Stimulated activated CD8-positive, alpha-beta memory T cell treated with anti-CD3 and anti-CD28 coated beads, Interleukin-7, amount 100 ng/mL, for 24 hours (primary cell): ENCODE measurements around the gene CHST2.

ENCODE experiments used
- DNase-seq: peaks from one replicate; pipeline ENCODE4 v3.0.0-alpha.2; 2020; ENCODE audit warnings: low read depth

Gene CHST2

DNA sequence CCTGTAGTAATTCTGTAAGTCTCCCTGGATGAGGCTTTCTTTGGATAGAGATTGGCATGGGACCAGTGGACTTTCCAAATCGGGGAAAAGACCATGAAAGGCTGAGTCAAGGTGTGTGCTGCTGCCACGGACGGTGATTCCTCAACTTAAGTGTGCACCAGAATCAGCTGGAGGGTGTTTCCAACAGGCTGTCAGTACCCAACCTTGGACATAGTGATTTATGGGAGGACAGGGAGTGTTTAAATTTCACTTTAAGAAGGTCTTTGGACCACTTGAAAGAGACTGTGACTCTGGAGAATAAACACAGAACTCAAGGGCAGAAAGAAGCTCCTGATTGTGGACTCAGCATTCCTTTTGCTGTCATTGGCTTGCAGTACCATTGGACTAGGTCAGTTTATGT is 20.4 kb upstream of the CHST2 start:
- DNase-seq, result no peak

DNA sequence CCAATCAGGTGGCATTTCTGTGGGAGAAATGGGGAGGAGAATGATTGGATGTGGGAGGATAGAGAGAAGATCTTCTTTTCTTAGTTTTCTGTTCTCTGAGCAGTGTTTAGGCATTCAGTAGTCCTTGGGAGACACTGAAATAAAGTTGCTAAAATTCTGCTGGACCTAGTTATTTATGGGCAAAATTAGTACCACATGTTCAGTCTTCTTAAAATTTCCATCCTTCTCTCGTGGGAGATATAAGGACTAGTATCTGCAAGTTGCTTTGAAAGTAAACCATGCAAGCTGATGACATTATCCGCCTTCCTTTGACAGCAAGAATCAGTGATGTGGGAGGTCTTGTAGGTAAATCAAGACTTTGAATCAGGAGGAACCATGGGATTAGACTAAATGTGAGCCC is 19.9 kb upstream of the CHST2 start:
- no peak for DNase-seq

DNA sequence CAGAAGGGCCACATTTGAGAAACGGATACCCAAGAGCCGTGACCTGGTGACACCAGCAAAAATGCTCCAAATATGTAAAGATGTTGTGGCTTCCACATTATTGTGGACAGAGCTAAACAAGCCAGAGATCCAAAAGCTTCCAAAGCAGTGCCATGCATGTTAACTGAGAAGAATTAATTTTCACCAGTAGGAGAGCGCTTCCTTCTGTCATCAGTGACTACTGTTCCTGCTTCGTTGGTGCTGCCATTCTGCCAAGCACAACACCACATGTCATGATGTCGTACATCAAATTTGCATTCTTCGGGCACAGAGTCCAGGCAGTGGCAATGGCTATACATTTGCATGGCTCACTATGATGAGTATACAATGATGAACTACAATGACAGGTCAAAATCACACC is 19.1 kb upstream of the CHST2 start:
- DNase-seq, result no peak

DNA sequence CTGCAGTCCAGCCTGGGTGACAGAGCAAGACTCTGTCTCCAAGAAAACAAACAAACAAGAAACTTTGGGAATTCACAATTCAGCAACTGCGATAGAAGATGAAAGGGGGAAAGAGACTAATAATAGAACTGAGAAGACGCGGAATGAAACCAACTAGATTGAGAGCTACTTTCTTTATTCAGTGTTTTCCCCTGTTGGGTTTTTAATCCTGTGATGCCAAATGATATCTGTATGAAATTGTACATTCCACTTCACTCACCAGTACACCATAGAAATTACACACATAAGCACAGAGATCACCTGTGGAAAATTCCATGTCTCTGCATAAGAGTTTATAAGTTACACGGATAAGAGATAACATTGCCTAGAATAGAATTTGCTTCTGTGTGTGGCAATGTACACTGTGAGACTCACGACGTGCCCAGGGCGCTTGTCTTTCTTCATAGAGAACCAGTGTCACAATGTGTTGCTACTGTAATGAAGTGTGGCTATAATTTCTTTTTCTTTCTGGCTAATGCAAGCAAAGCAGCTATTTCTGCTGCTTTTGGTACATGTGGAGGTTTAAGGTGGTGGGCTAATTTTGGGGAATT is 17.7 kb upstream of the CHST2 start:
- DNase-seq, result no peak

DNA sequence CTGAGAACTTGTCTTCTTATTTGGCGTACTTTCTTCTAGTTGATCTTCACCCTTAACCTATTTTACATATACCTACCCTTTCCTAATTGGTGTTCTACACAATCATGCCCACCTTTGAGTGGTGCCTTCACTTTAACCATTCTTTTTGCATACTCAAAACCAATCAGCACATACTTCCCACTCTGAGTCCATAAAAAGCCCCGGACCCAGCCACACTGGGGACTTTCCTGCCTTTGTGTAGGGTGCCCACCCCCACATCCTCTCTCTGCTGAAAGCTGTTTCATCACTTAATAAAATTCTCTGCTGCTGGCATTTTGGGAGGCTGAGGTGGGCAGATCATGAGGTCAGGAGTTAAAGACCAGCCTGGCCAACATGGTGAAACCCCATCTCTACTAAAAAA is 15.9 kb upstream of the CHST2 start:
- no peak for DNase-seq

DNA sequence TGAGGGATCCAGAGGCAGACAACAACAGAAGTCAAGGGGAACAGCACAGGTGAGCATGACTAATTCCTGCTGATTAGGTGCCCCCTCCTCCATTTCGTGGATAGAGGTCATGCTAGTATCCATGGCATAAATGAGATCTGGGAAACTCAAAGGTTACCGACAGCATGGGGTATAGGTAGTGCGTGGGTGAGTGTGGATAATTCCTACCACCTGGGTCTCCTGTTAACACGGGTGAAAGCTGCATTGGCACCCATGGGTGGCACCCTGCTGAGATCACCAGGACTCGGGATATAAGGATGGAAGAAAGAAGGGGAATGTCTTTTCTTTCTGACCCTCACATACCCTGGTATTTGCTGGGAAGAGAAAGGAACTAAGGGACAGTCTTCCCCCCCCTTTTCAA is 14.4 kb upstream of the CHST2 start:
- no peak for DNase-seq

DNA sequence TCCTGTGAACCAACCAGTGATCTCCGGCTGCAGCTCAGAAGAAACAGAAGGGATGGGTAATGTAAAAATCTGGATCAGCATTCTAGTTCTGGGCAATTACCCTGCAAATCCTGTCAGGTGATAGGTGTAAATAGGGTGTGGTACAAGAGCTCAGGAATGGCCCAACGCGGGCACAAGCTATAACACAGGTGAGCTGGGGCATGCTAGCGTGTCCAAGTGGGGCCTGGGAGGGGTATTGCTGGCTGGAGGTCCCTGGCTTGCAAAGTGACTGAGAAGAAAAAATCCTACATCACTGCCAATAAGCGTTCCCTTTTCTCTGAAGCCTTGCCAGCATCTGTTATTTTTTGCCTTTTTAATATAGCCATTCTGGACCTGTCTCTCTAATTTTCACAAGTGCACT is 9.7 kb upstream of the CHST2 start:
- no peak for DNase-seq

DNA sequence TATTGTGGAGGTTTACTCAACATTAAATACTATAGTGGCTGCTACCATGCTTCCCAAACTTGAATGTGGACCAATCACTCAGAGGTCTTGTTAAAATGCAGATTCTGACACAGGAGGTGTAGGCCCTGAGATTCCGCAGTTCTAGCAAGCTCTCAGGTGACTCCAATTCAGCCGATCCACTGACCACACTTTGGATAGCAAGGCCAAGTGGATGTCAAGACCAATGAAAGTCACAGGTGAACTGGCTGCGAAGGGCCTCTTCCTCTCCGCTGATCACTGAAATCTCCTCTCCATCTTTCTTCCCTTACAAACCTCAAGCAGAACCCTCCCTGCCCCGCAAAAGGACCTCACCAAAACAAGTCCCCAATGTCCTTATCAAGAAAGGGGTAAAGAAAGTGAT is 9.2 kb upstream of the CHST2 start:
- no peak for DNase-seq

DNA sequence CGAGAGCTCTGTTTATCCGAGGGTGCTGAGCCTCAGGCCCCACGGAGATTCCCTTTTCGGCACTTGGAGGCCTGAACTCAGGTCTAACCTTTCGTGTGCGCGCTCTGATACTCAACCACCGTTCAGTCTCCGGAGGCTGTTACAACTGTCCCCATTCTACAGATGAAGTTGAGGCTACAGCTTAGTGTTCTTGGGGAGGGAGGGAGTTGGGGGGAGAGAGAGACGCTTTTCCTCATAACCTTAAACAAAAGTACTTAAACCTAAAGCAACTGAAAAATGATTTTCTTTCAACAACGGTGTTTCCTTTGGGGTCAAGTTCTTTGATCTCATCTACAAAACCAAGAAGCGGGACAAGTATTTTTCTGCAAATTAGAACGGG is 952 bp upstream of the CHST2 start:
- no peak for DNase-seq

DNA sequence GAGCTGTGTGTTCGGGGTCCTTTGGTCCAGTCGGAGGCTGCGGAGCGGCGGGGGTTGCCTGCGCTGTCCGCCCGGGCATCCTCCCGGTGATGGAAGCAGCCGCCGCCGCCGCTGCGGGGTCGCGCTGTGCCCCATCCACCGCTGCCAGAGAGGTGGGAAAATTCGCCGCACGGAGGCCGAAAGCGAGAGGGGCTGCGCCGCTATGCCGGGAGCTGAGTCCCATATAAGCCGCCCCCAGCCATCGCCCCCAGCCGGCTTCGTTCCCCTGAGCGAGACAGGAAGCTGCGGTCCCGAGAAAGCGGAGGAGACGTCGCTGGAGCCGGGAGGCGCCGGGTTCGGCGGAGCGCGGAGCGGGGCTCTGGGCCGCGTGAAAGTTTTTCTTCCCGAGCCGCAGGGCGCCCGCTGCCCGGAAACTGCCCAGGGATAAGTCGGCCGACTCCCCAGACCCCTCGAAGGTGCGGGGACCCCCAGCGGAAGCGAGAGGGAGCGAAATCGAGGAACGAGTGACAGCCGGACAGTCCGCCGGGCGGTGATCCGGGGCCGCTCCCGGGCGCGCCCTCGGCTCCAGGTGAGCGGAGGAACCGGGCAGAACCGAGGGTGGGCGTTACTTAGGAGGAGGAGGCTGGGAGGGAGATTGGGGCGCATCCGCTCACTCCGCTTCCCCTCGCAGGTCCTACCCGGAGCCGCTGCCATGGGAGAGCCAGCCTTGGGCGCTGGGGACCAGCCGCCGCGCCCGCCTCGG is 574 bp downstream of the CHST2 start:
- DNase-seq, result no peak

DNA sequence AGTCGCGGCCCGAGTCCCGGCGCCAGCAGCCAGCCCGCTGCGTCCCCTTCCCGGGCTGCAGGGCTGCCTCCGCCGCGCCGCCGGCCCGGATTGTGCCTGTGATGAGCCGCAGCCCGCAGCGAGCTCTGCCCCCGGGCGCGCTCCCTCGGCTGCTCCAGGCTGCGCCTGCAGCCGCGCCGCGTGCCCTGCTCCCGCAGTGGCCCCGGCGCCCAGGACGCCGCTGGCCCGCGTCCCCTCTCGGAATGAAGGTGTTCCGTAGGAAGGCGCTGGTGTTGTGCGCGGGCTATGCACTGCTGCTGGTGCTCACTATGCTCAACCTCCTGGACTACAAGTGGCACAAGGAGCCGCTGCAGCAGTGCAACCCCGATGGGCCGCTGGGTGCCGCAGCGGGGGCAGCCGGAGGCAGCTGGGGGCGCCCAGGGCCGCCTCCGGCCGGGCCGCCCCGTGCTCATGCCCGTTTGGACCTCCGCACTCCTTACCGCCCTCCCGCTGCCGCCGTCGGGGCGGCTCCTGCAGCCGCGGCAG is 1.2 kb downstream of the CHST2 start:
- DNase-seq, result no peak

DNA sequence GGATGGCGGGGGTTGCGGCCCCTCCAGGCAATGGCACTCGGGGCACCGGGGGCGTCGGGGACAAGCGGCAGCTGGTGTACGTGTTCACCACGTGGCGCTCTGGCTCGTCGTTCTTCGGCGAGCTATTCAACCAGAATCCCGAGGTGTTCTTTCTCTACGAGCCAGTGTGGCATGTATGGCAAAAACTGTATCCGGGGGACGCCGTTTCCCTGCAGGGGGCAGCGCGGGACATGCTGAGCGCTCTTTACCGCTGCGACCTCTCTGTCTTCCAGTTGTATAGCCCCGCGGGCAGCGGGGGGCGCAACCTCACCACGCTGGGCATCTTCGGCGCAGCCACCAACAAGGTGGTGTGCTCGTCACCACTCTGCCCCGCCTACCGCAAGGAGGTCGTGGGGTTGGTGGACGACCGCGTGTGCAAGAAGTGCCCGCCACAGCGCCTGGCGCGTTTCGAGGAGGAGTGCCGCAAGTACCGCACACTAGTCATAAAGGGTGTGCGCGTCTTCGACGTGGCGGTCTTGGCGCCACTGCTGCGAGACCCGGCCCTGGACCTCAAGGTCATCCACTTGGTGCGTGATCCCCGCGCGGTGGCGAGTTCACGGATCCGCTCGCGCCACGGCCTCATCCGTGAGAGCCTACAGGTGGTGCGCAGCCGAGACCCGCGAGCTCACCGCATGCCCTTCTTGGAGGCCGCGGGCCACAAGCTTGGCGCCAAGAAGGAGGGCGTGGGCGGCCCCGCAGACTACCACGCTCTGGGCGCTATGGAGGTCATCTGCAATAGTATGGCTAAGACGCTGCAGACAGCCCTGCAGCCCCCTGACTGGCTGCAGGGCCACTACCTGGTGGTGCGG is 1.9 kb downstream of the CHST2 start:
- DNase-seq, result peak; percentile 58

DNA sequence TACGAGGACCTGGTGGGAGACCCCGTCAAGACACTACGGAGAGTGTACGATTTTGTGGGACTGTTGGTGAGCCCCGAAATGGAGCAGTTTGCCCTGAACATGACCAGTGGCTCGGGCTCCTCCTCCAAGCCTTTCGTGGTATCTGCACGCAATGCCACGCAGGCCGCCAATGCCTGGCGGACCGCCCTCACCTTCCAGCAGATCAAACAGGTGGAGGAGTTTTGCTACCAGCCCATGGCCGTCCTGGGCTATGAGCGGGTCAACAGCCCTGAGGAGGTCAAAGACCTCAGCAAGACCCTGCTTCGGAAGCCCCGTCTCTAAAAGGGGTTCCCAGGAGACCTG is 2.5 kb downstream of the CHST2 start:
- DNase-seq, result no peak

DNA sequence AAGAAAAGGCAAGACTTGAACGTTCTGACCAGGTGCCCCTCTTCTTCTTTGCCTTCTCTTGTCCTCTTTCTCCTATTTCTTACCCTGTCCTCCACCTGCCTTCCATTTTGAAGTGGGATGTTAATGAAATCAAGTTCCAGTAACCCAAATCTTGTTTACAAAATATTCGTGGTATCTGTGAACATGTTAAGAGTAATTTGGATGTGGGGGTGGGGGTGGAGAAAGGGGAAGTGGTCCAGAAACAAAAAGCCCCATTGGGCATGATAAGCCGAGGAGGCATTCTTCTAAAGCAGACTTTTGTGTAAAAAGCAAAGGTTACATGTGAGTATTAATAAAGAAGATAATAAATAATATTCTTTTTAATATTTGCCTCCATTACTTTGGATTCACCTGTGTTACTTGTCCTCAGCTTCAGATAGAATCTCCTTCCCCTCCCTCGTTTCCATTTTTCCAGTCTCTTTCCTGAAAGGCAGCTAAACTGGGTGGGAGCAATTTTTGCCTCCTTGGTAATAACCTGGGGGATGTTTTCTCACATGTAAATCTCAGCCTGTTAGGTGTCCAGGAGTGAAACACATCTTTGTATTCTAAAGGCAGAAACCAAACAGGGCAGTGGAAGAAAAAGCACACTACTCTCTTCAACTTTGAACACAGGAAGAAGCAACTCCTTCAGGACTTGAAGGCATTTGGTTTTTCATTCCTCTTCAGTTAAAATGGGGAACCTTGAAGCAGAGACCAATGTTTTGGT is 3.2 kb downstream of the CHST2 start:
- DNase-seq, result no peak

DNA sequence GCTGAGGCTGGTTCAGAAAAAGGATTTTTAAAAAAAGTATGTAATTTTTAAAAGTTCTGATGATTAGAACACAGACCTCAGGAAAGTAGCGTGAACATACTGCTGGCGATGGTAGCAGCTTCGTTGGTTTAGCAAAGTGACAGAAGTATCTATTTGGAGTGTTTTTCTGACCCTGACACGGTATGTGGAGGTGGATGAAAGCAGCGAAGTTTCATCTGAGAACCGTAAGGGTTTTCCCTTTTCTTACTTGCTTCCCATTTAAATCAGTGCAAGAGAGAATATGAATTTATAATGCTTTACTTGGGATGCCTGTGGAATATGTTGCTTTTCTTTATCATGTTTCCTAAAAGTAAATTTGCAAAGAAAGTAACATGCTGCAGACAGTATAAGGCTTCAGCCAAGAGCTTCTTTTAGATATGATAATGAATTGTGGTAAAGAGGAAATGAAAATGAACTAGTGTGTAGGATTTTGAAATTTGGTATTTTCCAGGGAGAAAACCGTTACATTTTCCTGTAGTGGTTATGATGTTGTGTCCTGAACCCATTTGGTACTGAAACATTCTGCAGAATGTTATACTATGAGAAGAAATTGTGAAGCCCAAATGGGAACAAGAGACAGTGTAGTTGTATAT is 3.9 kb downstream of the CHST2 start:
- DNase-seq, result no peak

DNA sequence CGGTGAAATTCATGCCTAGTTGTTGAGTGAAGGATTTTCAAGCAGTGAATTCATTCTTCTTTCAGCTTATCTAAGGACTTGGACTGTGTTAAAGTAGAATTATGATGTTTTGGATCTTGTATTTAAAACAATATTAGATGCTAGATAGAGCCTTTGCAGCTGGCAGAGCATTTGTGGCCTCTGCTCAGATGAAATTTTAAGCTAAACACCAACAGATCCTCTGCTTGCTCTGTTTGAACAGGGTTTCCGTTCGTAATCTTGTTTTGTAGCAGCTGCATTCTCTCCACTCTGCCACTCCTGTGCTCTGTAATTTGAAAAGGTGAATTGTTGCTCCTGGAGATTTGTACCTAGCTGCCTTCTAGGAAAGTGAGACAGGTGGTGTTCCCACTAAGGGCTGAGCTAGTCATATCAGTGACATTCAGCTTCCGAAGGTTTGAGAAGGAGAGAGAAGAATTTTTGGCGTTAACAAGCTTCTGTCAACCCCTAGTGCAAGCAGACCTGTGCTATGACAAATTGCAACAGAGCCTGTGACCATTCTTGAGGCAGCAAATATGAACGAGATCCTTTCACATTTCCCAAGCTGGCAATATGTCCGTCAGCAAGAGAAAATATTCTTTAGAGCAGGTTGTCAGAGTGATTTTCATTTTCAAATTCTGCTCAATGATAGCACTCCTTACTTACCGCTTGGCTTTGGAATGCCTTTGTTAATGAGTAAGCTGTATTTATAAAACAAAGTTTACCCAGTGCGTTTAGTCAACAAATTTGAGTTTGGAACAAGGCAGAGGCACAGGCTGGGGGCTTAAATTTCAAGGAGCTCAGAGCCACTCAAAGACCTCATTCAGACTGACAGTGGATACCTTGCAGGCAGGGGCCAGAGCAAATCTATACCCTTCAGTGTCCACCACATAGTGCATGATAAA is 5.3 kb downstream of the CHST2 start:
- DNase-seq, result no peak

DNA sequence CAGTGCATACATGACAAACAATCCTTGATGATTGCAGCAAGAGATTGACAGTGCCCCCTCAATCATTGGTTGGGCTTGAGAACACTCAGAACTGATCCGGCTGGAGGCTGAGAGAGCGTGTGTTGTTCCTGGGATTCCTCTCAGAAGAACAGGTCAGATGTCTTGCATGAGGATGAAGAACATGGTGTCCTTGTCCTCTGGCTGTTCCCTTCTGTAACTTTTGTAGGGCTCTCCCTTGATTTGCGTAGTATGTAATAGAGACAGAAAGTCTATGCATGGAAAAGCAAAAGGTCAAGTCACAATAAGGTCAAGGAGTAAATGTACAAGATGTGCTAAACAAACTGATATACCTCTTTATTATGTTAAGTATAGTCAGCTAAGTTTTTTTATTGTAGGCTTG is 8.2 kb downstream of the CHST2 start:
- no peak for DNase-seq

DNA sequence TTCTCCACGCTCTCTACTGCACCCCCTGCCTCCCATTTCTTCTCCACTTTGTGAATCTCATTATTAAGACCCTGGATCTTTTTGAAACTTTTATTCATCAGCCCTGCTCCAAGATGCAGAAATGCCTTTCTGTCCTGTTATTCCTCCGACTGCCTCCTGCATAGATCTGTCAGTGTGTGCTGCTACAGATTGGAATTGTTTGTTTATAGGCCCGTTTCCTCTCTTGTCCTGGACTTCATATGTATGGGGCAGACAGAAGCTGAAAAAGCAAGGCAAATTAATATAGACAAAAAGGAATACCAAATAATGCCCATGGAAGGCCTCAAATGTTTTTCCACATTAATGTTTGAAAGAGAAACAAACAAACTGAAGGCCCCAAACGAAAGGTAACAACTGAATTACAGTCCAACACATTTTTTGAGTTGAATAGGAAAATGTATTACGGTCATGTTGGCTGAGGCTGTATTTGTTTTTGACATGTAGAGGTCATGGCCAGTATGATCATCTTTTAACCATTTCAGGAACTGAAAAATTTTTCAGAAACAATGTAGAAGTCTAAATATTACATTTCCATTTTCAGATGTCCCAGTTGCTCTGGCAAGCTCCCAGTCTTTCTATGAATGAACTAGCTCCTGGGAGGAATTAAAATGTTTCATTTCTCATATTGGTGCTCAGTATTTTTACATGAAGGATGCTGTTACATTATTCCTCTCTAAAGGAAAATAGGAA is 8.8 kb downstream of the CHST2 start:
- DNase-seq, result no peak

DNA sequence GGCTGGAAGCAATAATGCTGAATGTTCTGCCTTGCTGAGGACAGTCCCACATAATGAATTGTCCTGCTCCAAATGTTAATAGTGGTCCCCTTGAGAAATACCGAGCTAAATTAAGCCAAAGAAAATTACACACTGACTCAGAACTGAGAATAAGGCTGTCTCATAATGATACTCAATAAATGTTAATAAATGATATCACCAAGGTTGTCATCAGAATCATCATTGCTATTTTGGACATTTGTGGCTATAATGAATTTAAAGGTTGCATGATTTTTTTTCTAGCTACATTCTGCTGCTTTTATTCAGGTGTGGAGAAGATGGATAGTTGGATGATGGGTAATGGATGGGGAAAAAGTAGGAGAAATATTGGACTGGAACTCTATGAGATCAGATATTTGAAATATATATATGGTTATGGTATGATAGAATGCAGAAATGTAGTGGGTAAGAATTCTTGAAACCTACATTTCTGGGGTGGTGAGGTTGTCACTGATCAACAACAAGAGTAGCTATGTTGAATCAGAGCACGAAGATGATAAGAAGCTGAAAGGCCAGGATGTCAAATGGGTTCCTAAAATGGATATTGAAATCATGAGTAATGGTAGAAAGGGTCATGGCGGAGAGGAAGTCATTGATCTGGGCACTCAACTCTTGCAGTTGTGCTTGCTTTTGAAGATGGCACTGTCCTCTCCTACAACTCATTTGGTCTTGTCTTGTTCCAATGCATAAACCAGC is 12.8 kb downstream of the CHST2 start:
- no peak for DNase-seq

DNA sequence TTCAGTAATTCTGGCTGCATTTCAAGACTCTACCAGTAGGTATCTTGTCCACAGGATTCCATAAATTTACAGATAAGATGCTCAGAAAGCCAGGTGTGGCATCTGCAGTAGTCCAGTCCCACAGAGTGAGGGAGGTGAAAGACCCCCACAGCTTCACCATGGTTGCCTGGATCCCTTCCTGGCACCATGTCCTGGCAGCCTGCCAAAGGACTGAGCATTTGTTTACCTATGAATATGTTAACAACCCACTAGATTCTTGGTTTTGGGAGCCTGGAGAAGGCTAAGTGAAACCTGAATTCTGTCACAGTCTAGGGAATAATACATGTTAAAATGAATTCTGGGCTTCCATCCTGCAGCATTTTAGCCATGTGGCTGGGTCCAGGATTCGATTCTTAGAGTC is 14.9 kb downstream of the CHST2 start:
- no peak for DNase-seq
